ENCODE measurements around the gene NUP50. TPM values are rescaled to one million over a fixed set of nuclear protein-coding genes. Genes with fewer than 3 reads are reported as not detected.

NUP50 gene
- total RNA-seq, 3 donors from 2014 or later = 155 to 164 (median 163) TPM

DNA sequence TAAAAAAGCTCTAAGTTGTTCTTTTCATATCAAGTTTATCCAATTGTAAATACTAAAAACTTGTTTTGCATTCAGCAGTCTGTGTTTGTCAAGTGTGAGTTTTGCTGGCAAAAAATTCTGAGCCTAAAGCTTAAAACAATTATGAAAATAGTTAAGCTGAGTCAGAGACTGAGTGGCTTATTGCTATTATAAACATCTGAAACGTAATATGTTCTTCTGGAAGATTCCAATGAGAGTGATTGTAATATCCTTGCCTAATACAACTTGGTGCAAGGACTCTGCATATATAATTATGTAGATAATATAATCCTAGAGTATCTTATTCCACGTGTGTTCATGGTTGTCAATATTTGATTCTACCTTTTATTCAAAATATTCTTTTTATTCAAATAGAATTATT lies 14.1 kb upstream of the NUP50 start:
- no peak for ATAC-seq
- no peak for DNase-seq
- Mint-ChIP-seq H3K4me3 (no peak overlapping the region), H3K9me3 (no peaks in the 10 kb centered on the region), H3K27me3 (ENCODE audit: low read depth) (no peaks in the 10 kb centered on the region), H3K4me1 (ENCODE audit: low read depth) (peaks cover 3% of the 10 kb centered on the region), H3K36me3 (ENCODE audit: insufficient read depth) (peaks cover 16% of the 10 kb centered on the region)

DNA sequence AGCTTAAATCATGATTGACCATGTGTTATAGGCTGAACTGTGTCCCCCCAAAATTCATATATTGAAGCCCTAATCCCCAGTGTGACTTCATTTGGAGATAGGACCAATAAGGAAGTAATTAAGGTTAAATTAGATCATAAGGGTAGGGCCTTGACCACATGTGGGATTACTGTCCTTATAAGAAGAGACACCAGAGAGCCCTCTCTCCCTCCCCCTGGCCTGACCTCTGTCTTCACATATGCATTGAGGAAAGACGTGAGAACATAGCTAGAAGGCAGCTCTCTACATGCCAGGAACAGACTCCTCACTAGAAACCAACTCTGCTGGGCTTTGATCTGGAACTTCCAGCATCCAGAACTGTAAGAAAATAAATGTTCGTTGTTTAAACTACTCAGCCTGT lies 13.6 kb upstream of the NUP50 start:
- Mint-ChIP-seq H3K36me3 (ENCODE audit: insufficient read depth) (peaks cover 19% of the 10 kb centered on the region), H3K9me3 (no peaks in the 10 kb centered on the region), H3K27me3 (ENCODE audit: low read depth) (no peaks in the 10 kb centered on the region), H3K4me3 (no peak overlapping the region), H3K4me1 (ENCODE audit: low read depth) (peaks cover 3% of the 10 kb centered on the region)
- ATAC-seq (no peak), DNase-seq (no peak)

GRCh38 chr22:45151503-45151902 lies 12.2 kb upstream of the NUP50 start:
- no peaks in the 10 kb centered on the region for H3K27me3 Mint-ChIP-seq (ENCODE audit: low read depth)
- H3K4me3 Mint-ChIP-seq = no peak overlapping the region
- DNase-seq = no peak
- no peaks in the 10 kb centered on the region for H3K9me3 Mint-ChIP-seq
- H3K36me3 Mint-ChIP-seq (ENCODE audit: insufficient read depth) = peaks cover 24% of the 10 kb centered on the region
- ATAC-seq = no peak
- peaks cover 3% of the 10 kb centered on the region for H3K4me1 Mint-ChIP-seq (ENCODE audit: low read depth)

DNA sequence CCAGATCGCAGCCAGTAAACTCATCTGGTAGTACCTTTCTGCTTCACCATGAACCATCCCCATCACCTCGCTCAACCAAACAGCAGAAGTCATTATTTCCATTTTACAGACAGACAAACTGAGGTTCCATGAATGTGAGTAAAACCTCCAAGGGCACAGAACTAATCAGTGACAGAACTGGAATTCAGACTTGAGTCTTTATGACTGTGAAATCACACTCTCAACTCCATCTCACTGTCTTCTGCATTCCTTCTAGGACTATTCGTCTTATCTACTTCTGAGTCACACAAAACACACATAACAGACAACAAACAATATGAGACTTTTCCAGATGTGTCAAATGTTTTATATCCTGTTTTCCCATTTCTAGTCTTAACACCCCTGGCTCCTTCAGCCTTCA lies 9.3 kb upstream of the NUP50 start:
- DNase-seq = no peak
- no peaks in the 10 kb centered on the region for H3K9me3 Mint-ChIP-seq
- no peak for ATAC-seq
- peaks cover 33% of the 10 kb centered on the region for H3K36me3 Mint-ChIP-seq (ENCODE audit: insufficient read depth)
- H3K4me1 Mint-ChIP-seq (ENCODE audit: low read depth) = peaks cover 3% of the 10 kb centered on the region
- H3K4me3 Mint-ChIP-seq = no peak overlapping the region
- H3K27me3 Mint-ChIP-seq (ENCODE audit: low read depth) = no peaks in the 10 kb centered on the region

DNA sequence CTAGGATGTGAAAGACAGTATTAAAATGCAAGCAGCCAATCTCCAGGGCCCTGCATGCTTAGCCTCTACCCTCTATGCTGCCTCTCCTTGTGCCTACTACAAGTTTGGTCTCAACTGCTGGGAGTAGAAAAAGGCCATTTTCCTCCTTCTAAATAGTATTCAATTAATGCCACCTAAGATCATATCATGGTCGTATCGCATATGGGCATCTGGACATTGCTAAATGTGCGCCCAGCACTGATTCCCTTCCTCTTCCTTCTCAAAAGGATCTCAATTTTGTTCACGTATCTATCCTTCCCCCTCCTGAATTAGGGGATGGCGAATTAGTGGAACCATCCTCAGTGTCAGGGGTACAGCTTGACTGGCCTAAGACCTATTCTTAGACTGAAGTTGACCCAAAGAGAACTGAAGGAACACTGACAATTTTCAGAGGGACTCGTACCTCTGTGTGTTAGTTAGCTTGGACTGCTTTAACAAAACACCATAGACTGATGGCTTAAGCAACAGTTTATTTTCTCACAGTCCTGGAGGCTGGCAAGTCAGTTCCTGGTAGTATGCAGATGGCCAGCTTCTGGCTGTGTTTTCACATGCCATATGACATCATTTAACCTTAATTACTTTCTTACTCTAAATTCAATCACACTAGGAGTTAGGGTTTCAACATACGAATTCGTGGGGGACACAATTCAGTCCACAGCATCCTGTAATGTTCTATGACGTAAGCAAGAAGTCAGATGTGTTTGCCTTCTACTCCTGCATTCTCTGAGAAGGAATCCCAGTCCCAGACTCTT lies 8.5 kb upstream of the NUP50 start:
- DNase-seq (no peak), ATAC-seq (no peak)
- Mint-ChIP-seq H3K4me3 (no peak overlapping the region), H3K36me3 (ENCODE audit: insufficient read depth) (peaks cover 34% of the 10 kb centered on the region), H3K27me3 (ENCODE audit: low read depth) (no peaks in the 10 kb centered on the region), H3K9me3 (no peaks in the 10 kb centered on the region), H3K4me1 (ENCODE audit: low read depth) (peaks cover 11% of the 10 kb centered on the region)

GRCh38 chr22:45157907-45158306 lies 5.8 kb upstream of the NUP50 start:
- Mint-ChIP-seq H3K36me3 (ENCODE audit: insufficient read depth) (peaks cover 26% of the 10 kb centered on the region), H3K27me3 (ENCODE audit: low read depth) (no peaks in the 10 kb centered on the region), H3K9me3 (no peaks in the 10 kb centered on the region), H3K4me3 (no peak overlapping the region), H3K4me1 (ENCODE audit: low read depth) (peaks cover 28% of the 10 kb centered on the region)
- ATAC-seq = no peak
- no peak for DNase-seq

DNA sequence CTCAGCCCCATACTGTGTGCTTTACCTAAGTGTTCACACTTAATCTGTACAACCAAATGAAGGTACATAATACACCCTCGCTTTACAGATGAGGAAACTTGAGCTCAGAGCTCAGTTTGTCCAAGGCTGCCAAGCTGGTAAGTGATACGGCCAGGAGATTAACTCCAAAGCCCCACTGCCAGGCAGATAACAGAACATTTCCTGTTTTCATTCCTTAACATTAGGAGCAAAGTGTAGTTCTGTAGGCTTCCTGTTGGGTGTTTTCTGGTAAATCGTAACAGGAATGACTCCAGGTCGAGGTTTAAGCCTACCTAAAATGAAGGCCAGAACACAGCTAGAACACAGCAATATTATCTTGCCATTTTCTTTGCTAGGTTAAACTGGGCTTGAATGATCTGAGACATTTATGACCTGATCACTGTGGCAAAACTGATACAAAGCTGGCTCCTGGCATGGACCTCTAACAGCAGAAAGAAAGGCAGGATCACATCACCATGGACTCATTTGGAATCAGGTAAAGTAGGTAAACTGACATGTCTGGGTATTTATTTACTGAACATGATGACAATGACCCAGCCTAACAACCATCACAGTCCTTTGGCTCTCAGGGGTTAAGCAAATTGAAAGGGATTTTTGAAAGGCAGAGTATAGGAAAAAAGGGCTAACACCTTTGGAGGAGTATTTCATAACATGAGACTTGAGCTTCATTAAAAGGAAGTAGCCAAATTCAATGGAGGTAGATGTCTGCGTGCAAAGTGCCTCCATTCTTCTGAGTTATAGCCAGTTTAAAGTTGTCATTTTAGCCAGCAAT lies 3.9 kb upstream of the NUP50 start:
- Mint-ChIP-seq H3K9me3 (no peaks in the 10 kb centered on the region), H3K4me1 (ENCODE audit: low read depth) (peaks cover 31% of the 10 kb centered on the region), H3K4me3 (no peak overlapping the region)

DNA sequence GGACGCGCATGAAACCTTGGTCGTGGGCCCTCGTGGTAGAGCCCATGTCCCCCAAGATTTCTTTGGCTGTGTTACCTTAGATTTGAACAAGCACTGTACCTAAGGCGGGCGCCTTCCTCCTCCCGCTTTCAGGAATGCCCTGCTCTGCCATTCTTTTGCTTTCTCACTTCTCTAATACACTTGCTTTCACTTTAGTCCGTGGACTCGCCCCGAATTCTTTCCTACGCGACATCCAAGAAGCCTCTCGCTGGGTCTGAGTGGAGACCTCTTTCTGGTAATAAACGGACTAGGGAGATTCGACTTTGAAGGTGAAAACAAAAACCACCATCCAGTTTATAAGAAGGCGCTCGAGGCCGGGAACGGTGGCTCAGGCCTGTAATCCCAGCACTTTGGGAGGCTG lies 1.2 kb upstream of the NUP50 start:
- DNase-seq (no peak), ATAC-seq (no peak)
- Mint-ChIP-seq H3K36me3 (ENCODE audit: insufficient read depth) (peaks cover 6% of the 10 kb centered on the region), H3K27me3 (ENCODE audit: low read depth) (no peaks in the 10 kb centered on the region), H3K4me3 (peak overlapping the region; percentile 96), H3K9me3 (no peaks in the 10 kb centered on the region), H3K4me1 (ENCODE audit: low read depth) (peaks cover 52% of the 10 kb centered on the region)

More for the DNA sequence above, 3.9 kb upstream of the NUP50 start:
- peaks cover 22% of the 10 kb centered on the region for H3K36me3 Mint-ChIP-seq (ENCODE audit: insufficient read depth)
- no peak for DNase-seq
- ATAC-seq = no peak
- no peaks in the 10 kb centered on the region for H3K27me3 Mint-ChIP-seq (ENCODE audit: low read depth)

DNA sequence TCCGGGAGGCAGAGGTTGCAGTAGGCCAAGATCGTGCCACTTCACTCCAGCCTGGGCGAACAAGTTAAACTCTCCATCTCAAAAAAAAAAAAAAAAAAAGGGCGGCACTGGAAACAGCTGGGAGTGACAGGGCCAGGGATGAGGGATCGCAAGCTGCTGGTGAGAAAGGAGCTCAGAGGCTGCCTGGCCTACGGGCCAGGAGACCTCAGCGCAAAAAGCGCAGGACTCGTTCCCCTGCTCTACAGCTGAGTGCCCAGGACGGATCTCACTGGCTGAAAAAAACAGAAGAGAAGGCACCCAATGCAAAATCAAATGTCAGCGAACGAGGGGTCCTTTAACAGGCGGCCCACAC lies 650 bp upstream of the NUP50 start:
- H3K9me3 Mint-ChIP-seq = no peaks in the 10 kb centered on the region
- H3K4me3 Mint-ChIP-seq = peak overlapping the region; percentile 96
- peaks cover 7% of the 10 kb centered on the region for H3K36me3 Mint-ChIP-seq (ENCODE audit: insufficient read depth)
- H3K27me3 Mint-ChIP-seq (ENCODE audit: low read depth) = no peaks in the 10 kb centered on the region
- H3K4me1 Mint-ChIP-seq (ENCODE audit: low read depth) = peaks cover 52% of the 10 kb centered on the region
- ATAC-seq = peak; percentile 24 to 28
- no peak for DNase-seq

GRCh38 chr22:45164270-45165088 lies 754 bp downstream of the NUP50 start:
- peak; percentile 24 for DNase-seq
- H3K36me3 Mint-ChIP-seq (ENCODE audit: insufficient read depth) = peaks cover 16% of the 10 kb centered on the region
- H3K9me3 Mint-ChIP-seq = no peaks in the 10 kb centered on the region
- H3K4me3 Mint-ChIP-seq = peak overlapping the region; percentile 96
- ATAC-seq = peak; percentile 43 to 50
- peaks cover 59% of the 10 kb centered on the region for H3K4me1 Mint-ChIP-seq (ENCODE audit: low read depth)
- H3K27me3 Mint-ChIP-seq (ENCODE audit: low read depth) = no peaks in the 10 kb centered on the region

- H3K36me3 Mint-ChIP-seq (ENCODE audit: insufficient read depth) = peaks cover 33% of the 10 kb centered on the region
These were observed 3.2 kb downstream of the NUP50 start for GRCh38 chr22:45166932-45167331.

GRCh38 chr22:45169591-45170466 lies 6.1 kb downstream of the NUP50 start:
- Mint-ChIP-seq H3K4me1 (ENCODE audit: low read depth) (peaks cover 79% of the 10 kb centered on the region), H3K27me3 (ENCODE audit: low read depth) (no peaks in the 10 kb centered on the region), H3K4me3 (peak overlapping the region; percentile 60), H3K9me3 (no peaks in the 10 kb centered on the region), H3K36me3 (ENCODE audit: insufficient read depth) (peaks cover 55% of the 10 kb centered on the region)
- DNase-seq (no peak), ATAC-seq (peak; percentile 86 to 88)

More at GRCh38 chr22:45166932-45167331, 3.2 kb downstream of the NUP50 start:
- DNase-seq (no peak), ATAC-seq (no peak)
- Mint-ChIP-seq H3K4me1 (ENCODE audit: low read depth) (peaks cover 61% of the 10 kb centered on the region), H3K27me3 (ENCODE audit: low read depth) (no peaks in the 10 kb centered on the region), H3K4me3 (no peak overlapping the region), H3K9me3 (no peaks in the 10 kb centered on the region)

- no peak for DNase-seq
- Mint-ChIP-seq H3K9me3 (no peaks in the 10 kb centered on the region), H3K4me1 (ENCODE audit: low read depth) (peaks cover 81% of the 10 kb centered on the region), H3K27me3 (ENCODE audit: low read depth) (no peaks in the 10 kb centered on the region), H3K36me3 (ENCODE audit: insufficient read depth) (peaks cover 69% of the 10 kb centered on the region), H3K4me3 (no peak overlapping the region)
- ATAC-seq = no peak
These were observed 8.1 kb downstream of the NUP50 start for GRCh38 chr22:45171830-45172229.

Measured in activated T-cell treated with anti-CD3 and anti-CD28 coated beads, Interleukin-2, amount 50 U/mL, for 4 hours (primary cell).